CD4-positive, alpha-beta T cell treated with Interleukin-15 for 1 hour (primary cell): ENCODE data around the gene VPS9D1.
A peak's percentile ranks its signal among the peaks of the same experiment; 100 is the strongest.

ENCODE experiments used
- DNase-seq: peaks from one replicate; pipeline ENCODE4 v3.0.0-alpha.2; 2020

VPS9D1 gene, protein sequence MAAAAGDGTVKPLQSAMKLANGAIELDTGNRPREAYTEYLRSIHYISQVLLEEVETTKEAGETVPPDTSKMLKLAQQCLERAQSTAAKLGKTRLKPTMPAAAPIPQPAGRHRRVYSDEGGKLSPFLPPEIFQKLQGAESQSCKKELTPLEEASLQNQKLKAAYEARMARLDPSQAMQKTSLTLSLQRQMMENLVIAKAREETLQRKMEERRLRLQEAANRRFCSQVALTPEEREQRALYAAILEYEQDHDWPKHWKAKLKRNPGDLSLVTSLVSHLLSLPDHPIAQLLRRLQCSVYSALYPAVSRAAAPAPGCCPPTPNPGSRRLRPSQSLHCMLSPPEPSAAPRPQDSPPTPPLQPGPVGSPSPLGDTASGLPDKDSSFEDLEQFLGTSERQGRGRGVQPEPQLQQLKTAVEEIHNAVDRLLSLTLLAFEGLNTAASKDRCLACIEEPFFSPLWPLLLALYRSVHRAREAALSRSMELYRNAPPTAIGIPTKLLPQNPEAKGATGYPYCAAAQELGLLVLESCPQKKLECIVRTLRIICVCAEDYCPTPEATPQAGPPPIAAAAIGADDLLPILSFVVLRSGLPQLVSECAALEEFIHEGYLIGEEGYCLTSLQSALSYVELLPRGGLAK

DNA sequence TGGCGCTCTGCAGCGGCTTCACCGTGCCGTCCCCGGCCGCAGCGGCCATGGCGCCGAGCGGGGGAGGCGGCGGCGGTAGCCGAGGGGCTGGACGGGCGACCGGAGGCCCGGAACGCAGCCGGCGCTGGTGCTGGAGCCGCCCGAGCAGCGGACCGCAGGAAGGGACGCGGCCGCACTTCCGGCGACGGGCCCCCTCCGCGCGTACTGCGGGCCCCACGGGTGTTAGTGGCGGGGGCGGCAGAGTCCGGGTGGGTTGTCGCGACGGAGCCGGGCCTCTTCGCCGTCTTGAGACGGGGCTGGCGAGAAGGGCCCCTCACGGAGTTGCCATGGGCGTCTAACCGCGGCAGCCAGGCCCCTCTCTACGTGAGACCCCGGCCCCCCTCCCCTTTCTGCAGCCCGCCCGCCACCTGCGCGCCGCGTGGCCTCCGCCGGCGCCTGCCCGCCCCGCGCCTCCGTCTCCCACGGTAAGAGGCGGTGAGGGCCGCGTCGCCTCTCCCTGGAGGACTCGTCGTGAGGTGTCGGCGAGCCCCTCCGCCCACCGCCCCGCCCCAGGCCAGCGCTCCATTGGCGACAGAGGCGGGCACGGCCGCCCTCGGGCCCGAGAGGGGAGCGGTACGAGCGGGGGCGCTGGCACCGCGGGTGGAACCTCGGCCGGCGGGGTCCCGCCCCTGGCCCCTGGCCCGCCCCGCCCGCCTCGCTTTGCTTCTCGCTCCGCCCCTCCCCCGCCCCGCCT, at the start of gene VPS9D1, which contains the start of gene ZNF276:
Gene VPS9D1, minus strand, starts transcription at position 86 of the 733 bp plus-strand sequence. Its CDS starts 37 bp downstream, at position 49.
Gene ZNF276, plus strand, starts transcription at position 725 of the 733 bp plus-strand sequence. CDS start 104 bp downstream, outside the sequence.
- peak; percentile 77 for DNase-seq

DNA sequence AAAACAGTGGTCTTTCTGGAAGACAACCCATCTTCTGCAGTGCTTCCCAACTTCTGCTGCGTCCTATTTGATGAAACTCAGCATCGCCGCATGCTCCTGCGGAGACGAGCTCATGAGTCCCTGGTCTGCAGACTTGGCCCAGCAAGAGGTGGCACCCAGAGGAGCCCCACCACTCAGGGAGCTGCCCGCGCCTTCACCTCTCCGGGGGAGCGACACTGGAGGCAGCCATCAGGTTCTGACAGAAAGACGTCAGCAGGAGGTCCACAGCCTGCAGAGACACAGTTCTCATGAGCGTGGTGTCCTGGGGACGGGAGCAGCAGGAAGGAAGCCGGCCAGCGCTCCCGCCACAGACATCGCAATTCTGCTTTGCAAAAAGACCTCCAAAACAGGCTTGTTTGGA, 49.7 kb upstream of the VPS9D1 start:
- no peak for DNase-seq

DNA sequence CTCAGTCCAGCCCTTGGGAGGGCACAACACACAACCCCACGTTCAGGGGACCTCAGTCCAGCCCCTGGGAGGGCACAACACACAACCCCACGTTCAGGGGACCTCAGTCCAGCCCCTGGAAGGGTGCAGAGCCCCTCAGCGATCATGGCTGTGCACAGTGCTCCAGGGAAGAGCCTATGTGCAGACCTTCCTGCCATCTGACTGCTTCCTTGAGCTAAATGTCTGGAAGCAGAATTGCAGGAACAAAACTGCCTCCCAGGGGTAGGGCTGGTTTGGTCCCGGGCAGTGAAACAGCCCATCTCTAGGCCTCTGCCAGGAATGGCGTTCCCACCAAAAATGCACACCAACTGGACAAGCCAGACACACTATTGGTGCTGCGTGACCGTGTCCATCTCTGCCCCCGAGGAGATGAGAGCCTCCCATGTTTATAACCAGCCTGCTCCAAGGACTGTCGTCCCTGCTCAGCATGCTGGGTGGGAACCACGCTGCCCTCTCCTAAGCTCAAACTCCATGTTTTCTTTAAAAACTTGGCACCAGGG, 44.7 kb upstream of the VPS9D1 start:
- DNase-seq = no peak

DNA sequence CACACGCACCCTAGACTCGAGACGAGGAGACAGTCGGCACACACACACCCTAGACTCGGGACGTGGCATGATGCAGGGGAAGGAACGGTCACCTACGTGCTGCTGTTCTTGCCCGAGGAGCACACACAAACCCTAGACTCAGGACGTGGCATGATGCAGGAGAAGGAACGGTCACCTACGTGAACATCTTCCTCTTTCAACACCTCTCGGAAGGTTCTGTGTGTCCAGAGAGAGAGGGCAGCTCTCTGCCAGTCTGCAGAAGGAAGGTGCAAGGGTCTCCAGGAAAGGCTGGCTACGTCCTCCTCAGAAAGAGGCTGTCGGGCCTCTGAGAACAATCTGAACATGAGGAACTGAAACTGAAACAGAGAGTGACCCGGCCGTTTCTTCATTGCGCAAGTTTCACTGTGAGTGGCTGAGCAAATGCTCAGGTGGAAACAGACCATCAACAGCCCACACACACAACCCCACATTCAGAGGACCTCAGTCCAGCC, 44.1 kb upstream of the VPS9D1 start:
- DNase-seq = peak; percentile 72

DNA sequence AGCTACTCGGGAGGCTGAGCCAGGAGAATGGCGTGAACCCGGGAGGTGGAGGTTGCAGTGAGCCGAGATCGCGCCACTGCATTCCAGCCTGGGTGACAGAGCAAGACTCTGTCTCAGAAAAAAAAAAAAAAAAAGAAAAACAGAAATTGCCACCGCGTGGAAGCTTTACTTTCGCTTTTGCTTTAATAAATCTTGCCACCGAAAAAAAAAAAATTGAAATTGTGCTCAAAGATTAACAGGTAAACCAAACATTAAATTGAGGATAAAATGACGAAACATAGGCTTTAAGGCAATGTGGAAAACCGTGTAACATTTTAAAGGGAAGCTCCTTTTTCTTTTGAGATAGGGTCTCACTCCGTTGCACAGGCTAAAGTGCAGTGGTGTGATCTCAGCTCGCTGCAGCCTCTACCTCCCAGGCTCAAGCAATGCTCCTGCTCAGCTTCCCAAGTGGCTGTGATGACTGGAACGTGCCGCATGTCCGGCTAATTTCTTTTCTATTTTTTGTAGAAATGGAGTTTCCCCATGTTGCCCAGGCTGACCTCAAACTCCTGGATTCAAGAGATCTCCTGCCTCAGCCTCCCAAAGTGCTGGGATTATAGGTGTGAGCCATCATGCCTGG, 40.7 kb upstream of the VPS9D1 start:
- no peak for DNase-seq

DNA sequence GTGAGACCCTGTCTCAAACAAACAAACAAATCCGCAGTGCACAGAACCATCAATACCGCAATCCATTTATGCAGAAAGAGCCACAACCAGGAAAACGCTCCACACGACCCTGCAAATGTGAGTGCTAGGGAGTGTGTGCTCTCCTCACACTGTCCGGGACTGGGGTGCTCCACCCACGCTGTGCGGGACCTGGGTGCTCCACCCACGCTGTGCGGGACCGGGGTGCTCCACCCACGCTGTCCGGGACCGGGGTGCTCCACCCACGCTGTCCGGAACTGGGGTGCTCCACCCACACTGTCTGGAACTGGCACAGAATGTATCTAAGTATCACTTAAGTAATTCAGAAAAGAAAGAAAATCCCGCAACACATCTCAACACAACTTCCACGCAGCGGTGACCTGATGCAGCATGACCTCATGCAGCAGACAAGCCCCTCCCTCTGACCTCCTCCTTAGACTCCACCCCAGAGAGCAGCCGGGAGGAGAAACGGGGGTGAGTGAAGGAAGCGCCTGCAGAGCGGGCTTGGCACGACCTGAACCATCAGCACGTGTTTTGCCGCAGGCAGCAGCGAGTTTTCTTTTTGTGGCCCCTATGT, 39.1 kb upstream of the VPS9D1 start:
- DNase-seq = no peak

DNA sequence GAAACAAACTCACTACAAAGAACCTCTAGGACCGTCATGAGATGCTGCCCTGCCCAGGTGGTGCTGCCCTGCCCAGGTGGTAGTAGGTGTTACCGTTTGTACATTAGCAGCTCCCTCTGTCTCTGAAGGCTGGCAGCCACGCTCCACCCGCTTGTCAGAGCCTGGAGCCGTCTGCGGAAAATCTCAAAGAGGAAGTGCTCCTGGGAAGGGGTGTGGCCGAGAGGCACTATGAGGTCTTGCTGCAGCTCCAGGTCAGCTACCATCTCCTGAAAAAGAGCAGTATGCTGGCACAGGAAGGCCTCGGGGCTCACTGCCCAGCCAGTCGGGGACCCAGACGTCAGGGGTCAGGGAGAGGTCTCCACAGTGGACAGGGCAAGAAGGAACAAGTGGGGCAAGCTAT, 28.9 kb upstream of the VPS9D1 start:
- peak; percentile 52 for DNase-seq

DNA sequence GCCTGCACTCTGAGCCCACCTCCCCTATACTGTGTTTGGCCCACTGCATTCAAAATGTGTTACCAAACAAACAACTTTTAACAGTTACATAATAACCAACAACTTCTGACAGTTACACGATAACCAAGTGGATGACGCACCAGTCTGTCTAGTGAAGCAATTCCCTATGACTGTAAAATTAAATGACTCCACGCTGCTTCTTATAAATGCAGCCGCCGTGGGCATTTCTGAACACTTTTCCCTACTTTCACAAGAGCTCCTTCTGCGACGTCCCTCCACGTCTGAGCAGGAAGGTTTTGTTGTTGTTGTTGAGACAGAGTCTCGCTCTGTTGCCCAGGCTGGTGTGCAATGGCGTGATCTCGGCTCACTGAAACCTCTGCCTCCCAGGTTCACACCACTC, 28.2 kb upstream of the VPS9D1 start:
- DNase-seq = no peak

DNA sequence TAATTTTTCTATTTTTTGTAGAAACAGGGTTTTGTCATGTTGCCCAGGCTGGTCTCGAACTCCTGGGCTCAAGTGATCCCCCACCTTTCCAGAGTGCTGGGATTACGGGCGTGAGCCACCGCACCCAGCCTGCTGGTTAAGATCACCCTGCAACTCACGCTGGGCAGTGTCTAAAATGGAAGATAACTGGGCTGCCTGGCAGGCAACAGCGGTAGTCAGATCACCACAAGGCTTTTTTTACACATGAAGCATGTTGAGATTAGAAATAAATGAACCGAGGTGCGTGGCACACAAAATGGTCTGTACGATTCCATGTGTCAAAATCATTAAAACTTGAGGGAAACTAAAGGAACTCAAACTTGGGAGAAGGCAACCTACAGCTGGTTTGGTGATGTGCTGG, 27.4 kb upstream of the VPS9D1 start:
- no peak for DNase-seq

DNA sequence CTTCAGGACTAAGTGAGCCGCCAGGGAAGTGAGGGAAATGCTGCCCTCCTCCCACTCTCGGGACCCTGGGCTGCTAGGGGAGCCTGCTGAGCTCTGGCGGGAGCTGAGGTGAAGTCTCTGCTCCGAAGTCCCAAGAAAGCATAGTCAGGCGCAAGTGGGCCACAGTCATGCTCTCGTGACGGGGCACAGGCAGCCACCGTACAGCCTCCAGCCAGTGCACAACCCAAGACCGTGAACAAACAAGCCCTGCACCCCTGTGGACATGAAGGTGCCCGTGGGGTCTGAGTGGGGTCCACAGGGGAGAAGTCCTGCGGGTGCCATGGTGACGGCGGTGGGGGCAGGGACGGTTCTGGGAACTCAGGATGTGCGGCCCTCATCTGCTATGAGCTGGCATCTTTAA, 25.3 kb upstream of the VPS9D1 start:
- DNase-seq = no peak

DNA sequence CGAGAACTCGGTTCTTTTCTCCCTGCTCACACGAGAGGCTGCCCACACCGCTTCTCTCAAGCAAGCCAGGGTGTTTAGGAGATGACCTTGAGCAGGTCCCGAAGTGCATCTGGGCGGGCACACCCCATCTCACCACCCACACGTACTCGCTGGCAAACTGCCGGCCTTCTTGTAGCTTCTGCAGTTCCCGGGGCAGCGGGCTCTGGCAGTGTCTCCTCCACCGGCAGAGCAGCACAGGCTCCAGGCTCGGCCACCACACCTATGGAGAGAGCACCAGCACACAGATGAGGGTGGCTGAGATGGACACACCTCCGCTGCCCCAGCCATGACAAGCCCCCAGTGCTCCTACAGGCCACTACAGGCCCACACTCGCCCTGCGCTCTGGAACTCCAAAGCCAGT, 24.1 kb upstream of the VPS9D1 start:
- no peak for DNase-seq

DNA sequence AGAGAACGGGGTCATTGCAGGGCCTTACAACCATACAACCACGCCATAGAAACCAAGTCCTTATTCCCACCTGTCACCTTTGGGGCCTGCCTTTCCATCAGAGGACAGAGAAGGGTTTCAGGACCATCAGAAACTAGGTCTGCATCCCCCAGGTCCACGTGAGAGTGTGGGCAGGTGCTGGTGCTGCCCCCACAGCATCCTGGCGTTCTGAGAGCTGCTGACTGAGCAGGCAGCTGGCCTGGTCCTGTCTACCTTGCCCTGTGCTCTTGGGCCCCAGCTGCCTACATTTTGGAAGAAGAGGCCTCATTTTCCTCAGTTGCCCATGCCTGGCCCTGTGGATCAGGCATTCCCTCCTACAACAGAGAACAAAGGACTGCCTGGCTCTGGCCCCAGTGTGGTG, 22.2 kb upstream of the VPS9D1 start:
- no peak for DNase-seq

DNA sequence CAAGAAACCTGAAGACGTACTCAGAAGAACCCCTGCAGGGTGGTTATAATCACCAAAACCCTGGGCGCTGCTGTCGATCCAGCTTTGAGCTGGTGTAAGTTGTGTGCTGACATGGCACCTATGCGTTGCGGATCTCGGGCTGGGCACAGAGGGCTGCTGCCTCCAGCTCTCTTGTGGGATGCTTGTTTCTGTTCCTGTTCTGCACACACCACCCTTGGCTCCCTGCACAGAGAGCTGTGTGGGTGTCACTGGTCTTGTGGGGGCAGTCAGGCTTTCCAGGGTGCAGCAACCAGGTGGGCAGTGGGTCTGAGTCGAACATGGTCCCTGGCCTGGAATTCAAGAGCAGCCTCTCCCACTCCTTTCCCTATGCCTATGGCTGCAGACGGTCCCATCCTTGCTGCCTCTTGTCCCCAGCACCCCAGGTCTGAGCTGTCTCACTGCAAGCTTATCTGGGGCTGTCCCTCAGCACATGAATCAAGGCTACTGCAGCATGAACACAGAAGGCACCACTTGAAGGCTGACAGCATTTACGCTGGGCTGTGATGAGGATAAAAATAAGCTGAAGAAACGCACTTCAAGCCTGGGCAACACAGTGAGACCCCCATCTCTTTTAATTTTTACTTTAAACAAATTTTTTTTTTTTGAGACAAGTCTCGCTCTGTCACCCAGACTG, 20.8 kb upstream of the VPS9D1 start:
- no peak for DNase-seq

DNA sequence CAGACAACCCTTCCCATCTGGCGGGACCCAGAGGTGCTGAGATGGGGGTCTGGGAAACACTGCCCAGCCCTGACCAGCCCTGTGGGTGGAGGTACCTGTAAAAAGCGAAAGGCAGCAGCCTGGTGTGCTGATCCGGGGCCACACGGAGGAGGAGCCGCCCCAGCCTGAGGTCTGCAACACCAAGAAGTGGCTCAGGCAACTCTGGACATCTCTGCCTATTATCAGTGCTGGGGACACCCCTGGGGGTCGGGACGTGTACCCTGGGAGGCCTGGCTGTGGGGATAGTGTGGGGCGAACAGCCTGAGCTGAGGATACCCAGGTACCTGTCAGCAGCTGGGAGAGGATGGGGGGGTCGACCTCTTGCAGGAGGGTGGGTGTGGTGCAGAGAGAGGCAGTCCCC, 18.7 kb upstream of the VPS9D1 start:
- DNase-seq = no peak

DNA sequence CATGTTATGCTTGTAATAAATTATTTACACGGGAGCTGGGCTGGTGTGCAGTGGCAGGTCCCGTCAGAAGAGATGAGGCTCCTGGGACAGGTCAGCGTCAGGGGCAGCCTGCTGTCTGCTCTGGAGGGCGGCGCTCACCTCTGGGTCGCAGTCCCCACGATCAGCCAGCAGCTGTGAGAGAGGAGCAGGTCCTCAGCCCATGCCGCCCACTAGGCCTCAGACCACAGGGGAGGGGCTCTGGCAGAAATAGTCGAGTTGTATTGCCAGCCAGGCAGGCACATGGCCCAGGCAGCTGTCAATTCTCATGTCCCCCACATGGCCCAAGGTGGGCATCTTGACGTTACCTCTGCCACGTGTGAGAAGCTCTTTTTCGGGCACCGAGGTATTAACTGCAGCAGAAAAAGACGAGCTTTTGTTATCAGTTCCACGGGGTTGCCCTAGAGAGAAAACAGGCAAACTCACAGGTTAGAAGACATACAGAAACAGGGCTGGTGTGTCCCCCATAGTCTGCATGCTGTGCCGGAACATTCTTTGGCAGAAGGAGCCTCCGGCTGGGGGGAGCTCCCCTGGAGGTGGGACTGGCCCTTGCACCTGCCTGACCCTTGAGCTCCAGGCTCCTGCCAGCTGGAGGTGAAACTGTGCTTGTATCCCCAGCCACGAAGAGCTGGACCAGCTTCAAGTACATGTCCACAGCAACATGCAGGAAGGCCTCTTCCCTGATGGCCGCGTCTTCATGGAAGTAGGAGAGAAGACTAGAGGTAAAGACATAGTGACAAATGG, 18.0 kb upstream of the VPS9D1 start:
- no peak for DNase-seq

DNA sequence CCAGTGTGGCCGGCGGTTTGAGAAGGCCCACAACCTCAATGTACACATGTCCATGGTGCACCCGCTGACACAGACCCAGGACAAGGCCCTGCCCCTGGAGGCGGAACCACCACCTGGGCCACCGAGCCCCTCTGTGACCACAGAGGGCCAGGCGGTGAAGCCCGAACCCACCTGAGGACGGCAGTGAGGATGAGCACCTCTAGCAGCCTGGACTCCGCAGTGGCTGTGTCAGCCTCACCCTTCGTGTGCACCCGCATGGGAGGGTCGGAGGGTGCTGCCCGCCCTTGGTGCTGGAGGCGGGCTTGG, 17.3 kb upstream of the VPS9D1 start:
- DNase-seq = no peak

DNA sequence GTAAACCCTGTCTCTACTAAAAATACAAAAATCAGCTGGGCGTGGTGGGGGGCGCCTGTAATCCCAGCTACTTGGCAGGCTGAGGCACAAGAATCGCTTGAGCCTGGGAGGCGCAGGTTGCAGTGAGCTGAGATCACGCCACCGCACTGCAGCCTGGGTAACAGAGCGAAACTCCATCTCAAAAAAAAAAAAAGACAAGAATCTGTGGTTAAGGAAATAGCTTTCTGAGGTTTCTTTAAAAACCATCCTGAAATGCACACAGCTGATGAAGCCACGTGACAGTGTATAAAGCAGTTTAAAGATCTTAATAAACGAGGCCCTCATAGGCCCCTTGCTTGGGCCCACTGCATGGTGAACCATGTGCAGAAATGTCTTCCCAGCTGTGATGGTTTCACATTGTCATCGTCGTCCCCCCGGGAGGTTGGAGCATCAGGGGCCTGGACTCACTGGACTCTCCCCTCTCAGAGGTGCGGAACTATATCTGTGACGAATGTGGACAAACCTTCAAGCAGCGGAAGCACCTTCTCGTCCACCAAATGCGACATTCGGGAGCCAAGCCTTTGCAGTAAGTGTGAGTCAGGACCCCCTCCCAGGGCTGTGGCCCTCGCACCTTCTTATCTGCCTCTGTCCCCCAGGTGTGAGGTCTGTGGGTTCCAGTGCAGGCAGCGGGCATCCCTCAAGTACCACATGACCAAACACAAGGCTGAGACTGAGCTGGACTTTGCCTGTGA, 16.8 kb upstream of the VPS9D1 start:
- DNase-seq = no peak

DNA sequence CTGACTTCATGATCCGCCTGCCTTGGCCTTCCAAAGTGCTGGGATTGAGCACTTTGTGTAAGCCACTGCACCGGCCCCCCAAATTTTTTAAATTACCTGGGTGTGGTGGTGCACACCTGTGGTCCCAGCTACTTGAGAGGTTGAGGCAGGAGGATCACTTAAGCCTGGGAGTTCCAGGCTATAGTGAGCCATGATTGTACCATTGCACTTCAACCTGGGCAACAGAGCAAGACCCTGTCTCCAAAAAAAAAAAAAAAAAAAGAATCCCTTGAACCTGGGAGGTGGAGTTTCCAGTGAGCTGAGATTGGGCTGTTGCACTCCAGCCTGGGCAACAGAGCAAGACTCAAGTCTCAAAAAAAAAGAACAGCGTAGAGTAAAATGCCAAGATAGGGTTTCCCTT, 15.9 kb upstream of the VPS9D1 start:
- no peak for DNase-seq

DNA sequence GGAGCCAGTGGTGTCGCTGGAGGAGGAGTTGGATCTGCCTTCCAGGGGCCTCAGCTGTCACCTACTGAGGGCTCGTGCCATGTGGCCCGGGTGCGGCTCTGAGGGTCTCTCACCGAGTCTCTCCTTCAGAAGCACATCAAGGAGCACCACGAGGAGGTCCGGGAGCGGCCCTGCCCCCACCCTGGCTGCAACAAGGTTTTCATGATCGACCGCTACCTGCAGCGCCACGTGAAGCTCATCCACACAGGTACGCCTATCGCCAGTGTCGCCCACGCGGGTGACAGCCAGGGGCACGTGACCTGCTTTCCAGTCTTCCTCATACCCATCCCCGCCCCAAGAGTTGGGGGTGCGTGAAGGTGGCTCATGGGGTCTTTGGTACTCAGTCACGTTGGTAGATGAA, 13.1 kb upstream of the VPS9D1 start:
- DNase-seq = no peak

DNA sequence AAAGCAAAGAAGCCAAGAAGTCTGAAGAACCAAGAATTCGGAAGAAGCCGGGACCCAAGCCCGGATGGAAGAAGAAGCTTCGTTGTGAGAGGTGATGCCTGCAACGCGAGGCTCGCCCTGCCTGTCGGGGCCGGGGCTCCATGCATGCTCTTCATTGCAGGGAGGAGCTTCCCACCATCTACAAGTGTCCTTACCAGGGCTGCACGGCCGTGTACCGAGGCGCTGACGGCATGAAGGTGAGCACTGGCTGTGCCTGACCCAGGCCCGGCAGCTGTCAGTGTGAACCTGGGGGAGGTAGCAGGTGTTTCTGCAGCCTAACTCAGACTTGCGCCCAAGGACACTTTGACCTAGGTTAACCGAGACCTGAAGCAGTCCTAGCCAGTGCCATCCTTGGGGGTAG, 12.6 kb upstream of the VPS9D1 start:
- no peak for DNase-seq

DNA sequence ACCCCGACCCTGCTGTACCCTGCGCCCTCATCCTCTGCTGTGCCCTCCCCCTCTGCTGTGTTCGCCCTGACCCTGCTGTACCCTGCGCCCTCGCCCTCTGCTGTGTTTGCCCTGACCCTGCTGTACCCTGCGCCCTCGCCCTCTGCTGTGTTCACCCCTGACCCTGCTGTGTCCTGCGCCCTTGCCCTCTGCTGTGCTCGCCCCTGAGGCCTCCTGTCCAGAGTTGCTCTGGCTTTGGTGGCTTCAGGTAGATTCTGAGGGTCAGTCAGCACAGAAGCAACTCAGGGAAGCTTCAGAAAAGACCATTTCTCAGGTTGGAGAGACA, 12.2 kb upstream of the VPS9D1 start:
- DNase-seq = no peak
